Activated CD4-positive, CD25-positive, alpha-beta regulatory T cell treated with anti-CD3 and anti-CD28 coated beads, Interleukin-2, amount 50 U/mL, for 72 hours (primary cell): ENCODE measurements around the gene KLHL26.

ENCODE experiments used
- DNase-seq: peaks from one replicate; pipeline ENCODE4 v3.0.0; 2021

KLHL26 gene

GRCh38 chr19:18616023-18616422 is 20.8 kb upstream of the KLHL26 start:
- no peak for DNase-seq

- DNase-seq, result no peak
Observed at GRCh38 chr19:18617562-18617961, 19.3 kb upstream of the KLHL26 start.

GRCh38 chr19:18618236-18618635 is 18.6 kb upstream of the KLHL26 start:
- DNase-seq, result no peak

GRCh38 chr19:18620311-18620710 is 16.5 kb upstream of the KLHL26 start:
- no peak for DNase-seq

GRCh38 chr19:18620902-18621301 is 15.9 kb upstream of the KLHL26 start:
- DNase-seq, result no peak

- no peak for DNase-seq
Observed at GRCh38 chr19:18626906-18627305, 9.9 kb upstream of the KLHL26 start.

- no peak for DNase-seq
Observed at GRCh38 chr19:18629166-18630088, 7.4 kb upstream of the KLHL26 start.

GRCh38 chr19:18633321-18633720 is 3.5 kb upstream of the KLHL26 start:
- no peak for DNase-seq

- no peak for DNase-seq
Observed at GRCh38 chr19:18634612-18635297, 2.1 kb upstream of the KLHL26 start.

GRCh38 chr19:18635831-18636182 is 1.0 kb upstream of the KLHL26 start:
- DNase-seq, result no peak

- DNase-seq, result peak; percentile 99
Observed at GRCh38 chr19:18636183-18636968, 452 bp upstream of the KLHL26 start.

- DNase-seq, result no peak
Observed at GRCh38 chr19:18637673-18638630, 1.1 kb downstream of the KLHL26 start.

GRCh38 chr19:18639706-18640243 is 2.9 kb downstream of the KLHL26 start:
- no peak for DNase-seq

GRCh38 chr19:18644196-18645034 is 7.6 kb downstream of the KLHL26 start:
- no peak for DNase-seq

GRCh38 chr19:18645035-18645511 is 8.2 kb downstream of the KLHL26 start:
- DNase-seq, result no peak

- no peak for DNase-seq
Observed at GRCh38 chr19:18646535-18647370, 9.9 kb downstream of the KLHL26 start.

- no peak for DNase-seq
Observed at GRCh38 chr19:18647371-18647767, 10.5 kb downstream of the KLHL26 start.

GRCh38 chr19:18647807-18648206 is 11.0 kb downstream of the KLHL26 start:
- DNase-seq, result no peak

- DNase-seq, result no peak
Observed at GRCh38 chr19:18648973-18649315, 12.1 kb downstream of the KLHL26 start.
